HS-27A (cell line): Measurements from ENCODE around the gene BRINP3.

Experiments
- DNase-seq: peaks from one replicate; pipeline ENCODE4 v3.0.0-alpha.2; 2012; ENCODE audit warnings: low read depth, missing footprints

Gene BRINP3

DNA sequence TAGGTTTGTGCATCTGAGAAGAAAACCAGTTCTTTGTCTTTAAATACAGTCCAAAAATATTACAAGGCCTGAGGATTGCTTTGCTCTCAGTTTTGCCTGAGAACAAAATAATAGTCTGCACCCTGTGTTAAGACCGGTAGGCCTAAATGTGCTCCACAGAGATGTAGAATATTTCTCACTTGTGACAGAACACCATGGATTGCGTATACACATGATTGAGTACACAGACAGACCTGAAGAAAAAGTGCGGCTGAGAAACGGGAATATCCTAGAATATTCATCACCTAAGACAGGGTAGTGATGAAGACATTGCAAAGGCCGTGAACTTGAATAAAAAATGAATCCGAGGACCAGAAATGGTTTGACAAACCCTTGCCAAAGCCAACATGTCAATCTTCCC lies 155.4 kb downstream of the BRINP3 start:
- DNase-seq: no peak

DNA sequence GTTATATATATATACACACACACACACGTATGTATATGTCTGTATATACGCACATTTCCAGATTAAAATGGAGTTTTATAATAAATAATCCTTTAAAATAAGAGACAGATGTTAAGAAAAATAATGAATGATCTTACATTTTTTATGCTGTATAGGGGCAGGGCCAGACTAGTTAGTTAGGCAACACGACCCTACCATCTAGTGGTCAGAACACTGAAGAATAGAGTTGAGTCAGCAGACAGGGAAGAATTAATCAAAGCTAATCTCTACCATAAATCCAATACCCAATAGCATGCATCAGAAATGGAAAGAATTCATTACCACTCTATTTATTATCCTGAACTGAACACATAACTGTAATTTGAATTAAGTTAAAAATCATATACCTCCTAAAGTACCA lies 156.7 kb downstream of the BRINP3 start:
- no peak for DNase-seq

DNA sequence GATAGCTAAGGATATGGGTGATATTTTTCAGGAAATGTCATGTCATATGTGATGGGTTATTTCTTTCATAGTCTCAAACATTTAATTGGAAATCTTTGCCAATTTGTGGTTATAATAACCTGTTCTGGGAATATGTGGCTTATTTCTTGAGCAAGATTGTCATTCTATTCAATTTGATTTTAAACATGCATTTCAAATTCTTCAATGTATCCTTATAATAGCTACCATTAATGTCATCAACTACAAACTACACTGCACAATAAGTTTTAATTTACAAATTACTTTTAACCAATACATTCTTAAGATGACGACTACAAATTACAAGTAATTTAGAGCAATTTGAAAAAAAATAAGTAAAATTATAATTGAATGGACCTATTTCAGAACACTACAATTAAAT lies 164.9 kb downstream of the BRINP3 start:
- DNase-seq: no peak

DNA sequence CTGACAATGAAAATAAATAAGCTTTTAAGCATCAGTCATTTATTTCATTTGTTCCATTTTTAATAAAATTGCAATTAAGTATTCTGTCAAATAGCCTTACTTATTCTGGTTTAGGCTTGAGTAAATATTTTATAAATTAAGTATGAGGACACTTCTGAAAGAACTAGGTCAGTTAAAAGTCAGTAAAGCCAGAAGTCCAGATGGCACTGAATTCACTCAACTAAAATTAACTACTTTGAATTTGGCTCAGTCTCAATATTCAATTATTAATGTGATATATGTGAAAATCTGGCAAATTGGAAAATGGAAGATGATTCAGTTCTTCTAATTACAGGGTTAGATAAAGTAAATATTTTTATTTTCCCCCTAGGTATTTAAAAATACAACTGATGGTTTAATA lies 174.2 kb downstream of the BRINP3 start:
- DNase-seq: no peak

DNA sequence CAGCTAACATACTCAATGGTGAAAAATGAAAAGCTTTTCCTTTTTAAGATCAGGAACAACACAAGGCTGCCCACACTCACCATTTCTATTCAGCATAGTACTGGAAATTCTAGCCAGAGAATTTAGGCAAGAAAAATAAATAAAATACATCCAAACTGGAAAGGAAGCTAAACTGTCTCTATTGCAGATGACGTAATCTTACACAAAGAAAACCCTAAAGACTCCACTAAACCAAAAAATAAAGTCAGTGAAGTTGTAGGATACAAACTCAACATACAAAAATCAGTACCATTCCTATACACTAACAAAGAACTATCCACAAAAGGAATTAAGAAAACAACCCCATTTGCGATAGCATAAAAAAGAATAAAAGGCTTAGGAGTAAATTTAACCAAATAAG lies 181.2 kb downstream of the BRINP3 start:
- no peak for DNase-seq

DNA sequence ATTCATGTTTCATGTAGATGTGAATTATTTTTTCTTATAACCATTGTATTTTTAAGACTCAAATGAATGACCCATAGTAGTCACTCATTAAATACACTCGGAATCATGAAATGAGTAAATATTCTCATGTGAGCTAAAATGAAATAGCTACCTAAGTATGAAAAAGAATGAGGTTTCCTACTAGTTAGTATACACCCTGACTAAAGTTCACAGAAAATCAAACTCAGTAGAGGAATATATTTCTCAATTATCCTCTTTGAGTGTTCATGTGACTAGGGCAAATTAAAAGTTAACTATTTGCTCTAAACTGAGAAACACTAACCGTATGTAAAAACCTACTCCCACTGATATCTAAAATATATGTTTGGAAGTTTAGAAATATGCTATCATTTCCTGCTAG lies 187.8 kb downstream of the BRINP3 start:
- no peak for DNase-seq

DNA sequence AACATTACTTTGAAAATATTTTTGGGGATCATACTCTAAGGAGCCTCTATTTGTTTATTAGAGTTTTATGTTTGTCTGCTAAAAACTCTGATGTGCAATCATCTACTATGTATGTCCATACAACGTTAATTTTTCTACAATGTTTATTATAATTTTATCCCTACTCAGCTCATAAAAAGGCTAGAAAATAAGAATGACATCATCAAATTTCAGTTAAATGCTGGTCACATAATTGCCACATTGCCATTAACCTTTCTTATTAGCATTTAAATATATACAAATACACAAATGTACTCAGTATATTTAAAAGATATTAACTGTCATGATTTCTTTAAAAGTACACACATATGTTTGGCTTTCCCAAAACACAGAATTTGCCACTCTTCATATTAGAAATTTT lies 191.6 kb downstream of the BRINP3 start:
- no peak for DNase-seq

DNA sequence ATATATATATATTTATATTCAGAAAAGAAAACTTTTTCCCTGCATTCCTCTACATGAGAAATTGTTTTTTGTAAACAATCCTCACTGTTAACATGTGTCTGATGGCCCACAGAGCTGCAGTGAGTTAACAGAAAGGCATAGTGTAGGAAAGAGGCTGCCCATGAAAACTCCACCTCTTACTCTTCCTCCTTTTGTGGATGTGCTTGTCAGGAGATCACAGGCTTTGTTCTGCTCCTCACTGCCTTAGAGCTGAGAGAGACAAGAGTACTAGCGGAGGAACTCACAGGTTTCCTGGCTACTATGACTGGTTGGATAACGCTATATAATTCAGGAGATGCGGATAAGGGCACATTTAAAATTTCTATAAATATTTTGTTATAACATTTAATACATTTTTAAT lies 200.6 kb downstream of the BRINP3 start:
- DNase-seq: no peak

DNA sequence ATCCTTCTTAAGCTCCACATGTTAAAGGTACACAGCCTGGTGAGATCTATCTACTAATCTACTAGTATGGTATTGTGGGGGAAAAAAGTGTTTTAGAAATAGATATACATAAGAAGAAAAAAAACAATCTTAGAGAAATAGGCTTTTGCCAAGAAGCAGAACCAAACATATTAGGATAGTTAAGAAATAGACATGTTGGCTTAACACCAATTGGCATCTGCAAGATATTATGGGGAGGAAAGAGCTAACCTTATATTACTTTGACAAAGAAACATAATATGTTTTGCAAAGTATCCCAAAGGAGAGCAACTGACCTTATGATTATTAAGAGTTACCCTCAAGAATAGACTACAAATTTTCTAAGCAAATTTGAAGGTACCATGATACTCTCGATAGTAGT lies 202.9 kb downstream of the BRINP3 start:
- no peak for DNase-seq

DNA sequence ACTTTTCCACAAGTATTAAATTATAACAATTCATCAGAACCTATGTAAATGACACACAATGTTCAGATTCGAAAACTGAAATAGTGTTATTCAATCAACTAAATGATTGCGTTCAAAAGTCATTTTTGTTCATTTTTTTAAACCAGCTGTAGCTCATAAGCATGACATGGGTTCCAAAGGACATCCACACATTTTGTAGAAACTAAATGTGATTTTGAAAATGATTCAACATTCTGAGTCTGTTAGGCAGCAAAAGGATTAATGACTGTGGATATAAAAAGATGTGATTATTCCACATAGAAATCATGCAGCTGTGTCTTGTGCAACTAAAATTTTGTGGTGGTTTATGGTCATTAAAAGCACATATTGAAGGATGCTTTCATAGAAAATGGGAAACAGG lies 204.5 kb downstream of the BRINP3 start:
- DNase-seq: no peak

DNA sequence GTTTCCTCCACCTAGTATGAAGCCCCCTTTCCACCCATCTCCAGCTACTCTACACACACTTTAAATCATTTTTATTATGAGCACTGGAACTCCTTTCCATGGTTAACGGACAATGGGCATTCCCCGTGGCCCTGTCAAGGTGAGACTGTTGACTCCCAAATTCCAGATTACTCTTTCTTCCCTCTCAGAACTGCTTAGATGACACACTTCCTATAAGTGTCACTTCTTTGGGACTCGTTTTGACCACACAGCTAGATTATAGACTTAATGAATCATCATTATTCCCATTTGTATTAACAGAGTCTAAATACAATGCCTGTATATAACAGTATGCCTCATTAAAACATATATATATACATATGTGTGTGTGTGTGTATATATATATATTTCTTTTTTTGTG lies 215.1 kb downstream of the BRINP3 start:
- DNase-seq: no peak

DNA sequence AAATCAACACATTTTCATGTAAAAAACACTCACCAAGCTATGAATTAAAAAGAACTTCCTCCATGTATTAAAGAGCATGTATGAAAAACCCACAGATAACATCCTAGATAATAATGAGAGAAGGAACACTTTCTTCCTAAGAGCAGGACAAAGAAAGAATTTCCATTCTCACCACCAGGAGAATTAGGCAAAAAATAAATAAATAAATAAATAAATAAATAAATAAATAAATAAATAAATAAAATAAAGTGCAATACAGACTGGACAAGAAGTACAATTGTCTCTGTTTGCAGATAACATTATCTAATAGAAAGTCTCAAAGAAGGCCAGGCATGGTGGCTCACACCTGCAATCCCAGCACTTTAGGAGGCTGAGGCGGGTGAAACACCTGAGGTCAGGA lies 218.2 kb downstream of the BRINP3 start:
- DNase-seq: no peak

DNA sequence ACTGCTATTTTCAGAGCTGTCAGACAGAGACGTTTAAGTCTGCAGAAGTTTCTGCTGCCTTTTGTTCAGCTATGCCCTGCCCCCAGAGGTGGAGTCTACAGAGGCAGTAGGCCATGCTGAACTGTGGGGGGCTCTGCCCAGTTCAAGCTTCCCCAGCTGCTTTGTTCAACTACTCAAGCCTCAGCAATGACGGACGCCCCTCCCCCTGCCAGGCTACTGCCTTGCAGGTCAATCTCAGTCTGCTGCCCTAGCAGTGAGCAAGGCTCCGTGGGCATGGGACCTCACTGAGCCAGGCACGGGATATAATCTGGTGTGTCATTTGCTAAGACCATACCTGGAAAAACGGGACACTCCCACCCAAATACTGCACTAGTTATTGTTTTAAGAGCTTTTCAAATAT lies 219.7 kb downstream of the BRINP3 start:
- DNase-seq: no peak

DNA sequence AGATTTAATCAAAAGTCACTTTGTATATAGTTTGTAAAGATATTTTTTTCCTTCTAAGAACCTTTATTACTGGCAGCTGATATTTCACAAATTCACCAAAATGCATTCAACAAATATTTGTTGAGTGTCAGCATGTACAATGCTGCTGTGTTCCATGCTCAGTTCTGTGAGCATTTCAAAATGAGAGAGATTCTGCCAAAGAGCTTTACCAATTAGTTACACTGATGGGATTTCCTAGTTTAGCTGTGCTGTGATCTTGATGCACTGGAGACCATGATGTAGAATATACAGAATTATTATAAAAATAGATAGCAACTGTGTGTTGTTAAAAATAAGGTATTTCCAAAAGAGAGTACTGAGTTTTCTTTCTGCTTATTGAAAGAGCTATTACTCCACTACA lies 225.6 kb downstream of the BRINP3 start:
- no peak for DNase-seq

DNA sequence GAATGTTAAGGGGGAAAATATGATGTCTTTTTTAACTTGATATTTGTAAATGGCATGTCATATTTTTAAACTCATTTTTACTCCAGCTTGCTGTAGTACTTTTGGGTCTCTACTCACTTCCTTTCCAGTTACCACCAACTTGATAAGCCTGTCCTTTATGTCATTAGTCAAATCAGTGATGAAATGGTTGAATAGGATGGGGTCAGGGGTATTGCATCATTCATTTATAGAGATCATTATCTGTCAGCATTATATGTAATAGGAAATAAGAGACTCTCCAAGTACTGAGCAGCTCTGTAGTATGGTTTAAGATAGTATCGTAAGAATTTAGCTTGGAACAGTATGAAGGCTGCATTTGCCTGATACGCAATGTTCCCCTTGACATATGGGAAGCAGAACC lies 227.3 kb downstream of the BRINP3 start:
- no peak for DNase-seq

DNA sequence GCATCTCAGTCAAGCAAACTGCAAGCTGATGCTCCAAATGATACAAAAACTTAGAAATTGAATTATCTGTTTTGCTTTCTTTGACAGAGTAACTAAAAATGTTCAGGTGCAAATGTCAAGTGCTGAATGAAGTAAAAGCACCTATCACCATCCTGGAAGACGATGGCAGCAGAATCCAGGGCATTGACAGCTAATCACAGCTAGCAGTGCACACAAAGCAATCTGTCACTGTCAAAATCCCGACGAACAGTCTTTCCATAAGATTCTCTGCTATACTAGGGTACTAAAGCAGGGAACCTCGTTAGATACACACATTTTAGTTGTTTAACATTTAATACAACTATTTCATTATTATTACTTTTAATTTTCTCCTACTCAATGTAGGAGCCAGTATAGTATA lies 233.3 kb downstream of the BRINP3 start:
- DNase-seq: no peak

DNA sequence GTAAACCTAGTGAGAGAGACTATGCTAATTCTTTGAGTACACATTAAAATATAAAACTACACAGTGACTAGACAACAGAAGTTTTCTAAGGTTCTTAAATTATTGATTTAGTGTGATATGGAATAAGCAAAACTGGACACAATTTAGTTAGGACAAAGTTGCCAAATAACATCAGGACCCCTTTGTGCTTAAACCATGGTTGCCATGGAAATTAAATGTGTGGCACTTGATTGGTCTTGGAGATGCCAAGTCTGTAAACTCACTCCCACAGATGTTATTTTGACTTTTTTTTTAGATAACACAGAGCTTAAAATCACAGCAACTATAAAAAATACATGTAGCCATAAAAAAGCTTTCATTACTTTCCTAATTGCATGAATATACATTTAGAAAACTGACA lies 234.6 kb downstream of the BRINP3 start:
- no peak for DNase-seq

DNA sequence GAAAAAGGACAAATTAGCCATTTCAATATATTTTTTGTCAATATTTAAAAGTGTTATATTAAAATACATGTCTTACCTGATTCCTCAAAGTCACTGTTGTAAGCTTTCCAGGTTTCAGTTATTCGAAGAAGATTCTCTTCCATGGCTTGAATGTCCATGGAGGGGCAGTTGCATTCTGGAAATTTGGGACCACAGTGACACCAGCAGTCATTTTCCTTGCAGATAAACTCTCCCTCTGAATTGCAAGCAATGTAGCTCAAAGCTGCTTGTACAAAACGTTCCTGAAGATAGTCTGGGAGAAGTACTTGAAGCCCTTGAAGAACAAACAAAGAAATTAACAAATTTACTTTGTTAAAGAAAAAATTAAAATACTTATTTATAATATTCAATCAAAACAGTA lies 251.7 kb downstream of the BRINP3 start:
- no peak for DNase-seq

DNA sequence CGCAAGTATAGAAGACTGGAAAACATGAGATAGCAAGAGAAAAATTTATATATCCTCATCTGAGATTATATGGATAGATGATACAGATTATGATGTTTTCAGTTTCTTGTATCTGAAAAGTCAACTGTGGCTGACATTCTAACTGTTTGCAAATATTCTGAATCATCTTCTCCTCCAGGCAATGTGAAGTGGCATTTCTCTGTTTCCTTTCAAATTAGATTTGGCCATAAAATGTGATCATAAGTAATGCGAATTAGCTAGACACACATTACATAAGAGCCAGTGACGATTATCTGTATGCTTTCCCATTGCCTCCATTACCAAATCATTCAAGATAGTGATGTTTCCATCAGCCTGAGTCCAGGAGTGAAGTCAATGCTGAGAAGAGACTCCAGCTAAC lies 265.2 kb downstream of the BRINP3 start:
- no peak for DNase-seq

DNA sequence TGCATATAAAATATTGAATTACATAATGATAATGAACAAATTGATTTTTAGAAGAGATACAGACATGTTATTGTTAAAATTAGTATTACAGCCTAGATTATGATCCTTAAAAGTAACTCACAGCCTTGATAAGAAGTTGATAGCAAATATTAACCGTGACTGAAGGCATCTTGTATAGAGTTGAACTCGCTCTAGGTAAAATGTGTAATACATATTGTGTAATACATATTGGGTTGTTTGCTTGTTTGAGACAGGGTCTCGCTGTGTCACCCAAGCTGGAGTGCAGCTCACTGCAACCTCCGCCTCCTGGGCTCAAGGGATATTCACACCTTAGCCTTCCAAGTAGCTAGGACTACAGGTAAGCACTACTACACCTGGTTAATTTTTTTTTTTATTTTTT lies 269.9 kb downstream of the BRINP3 start:
- no peak for DNase-seq

DNA sequence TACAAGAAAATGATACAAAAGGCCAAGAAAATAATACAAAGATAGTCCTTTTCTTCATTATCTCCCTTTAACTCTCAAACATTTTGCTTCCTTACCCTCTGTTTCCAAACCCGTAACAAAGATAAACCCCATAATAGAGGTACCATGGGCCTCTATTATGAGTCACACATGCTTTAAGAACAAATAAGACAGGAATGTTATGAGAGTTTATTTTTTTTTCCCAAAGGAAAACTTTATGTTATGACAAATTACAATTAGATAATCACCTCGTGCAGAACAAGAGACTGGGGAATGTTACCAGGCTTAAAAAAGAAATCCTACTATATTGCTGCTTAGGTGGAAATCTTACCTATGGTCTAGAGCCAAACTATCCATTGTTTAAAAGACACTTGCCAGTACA lies 272.0 kb downstream of the BRINP3 start:
- DNase-seq: peak; percentile 20

DNA sequence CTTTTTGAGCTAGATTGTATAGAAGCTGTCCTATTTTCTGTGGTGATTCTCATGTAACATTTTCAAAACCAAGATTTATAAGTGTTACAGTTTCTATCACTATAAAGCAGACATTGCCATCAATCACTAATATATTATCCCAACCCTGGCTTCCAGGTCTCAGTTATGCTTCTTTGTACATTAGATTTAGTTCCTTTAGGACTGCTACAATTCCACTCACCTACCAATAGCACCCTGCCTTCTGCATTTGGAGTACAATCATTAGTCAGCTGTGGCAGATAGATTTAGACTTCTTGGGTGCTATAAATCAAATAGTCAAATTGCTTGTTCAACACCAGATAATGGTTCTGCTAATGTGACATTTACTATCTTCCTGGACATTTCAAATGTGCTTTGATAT lies 281.6 kb downstream of the BRINP3 start:
- no peak for DNase-seq

DNA sequence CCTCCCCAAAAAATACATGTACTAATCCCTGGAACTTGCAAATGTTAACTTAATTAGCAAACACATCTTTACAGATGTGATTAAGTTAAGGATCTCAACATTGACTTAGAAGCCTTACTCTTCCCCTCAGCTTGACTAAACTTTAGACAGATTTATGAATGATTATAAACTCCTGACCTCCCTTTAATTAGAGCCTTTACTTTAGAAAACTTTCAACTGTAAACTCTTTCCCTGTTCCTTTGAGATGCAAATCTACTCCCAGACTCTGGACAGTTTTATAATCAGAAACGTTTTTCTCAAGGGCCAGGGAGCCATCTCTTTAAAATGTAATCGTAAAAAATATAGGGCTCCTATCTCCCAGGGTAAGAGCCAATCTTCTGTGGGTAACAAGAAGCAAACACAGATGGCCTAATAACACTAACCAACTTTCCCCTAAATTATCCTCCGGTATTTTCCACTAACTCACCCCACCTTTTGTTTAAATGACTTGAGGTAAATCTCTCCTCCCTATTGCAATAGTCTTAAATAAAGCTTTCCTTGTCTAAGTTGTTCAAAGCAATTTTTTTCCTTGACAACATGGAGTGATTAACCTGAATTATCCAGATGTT lies 284.1 kb downstream of the BRINP3 start:
- DNase-seq: no peak

DNA sequence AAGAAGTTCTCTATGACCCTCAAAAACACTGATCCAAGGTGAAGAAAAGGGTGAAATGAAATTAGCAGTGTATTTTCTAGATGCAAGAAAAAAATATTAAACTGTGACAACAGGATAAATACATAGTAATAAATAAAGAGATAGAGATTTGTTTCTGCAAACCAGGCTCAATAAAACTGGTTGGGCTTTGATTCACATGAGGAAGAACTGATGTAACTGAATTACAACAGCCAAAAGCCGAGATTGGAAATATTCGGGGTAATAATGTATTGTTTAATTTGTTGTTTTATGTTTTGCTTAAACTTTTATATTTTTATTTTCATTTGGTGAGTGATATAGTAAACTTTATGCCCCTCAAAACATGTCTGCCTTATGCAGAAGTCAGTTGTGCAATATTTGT lies 285.0 kb downstream of the BRINP3 start:
- DNase-seq: no peak

DNA sequence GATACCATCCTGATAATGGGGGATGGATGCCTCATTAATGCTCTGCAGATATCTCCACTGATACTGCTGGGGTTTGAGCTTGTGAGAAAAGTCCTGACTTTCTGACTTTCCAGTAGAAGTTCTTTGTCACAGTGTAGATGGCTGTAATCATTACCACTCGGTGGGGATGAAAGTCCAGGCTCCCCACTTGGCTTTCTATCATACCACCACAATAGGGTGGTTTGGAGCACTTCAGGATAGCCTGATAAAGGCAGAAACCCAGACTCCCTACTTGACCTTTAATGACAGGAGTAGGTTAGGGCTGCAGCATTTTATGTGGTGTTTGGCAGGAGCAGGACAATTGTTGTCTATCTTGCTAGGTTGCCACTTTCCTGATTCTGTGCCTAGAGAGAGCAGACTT lies 294.1 kb downstream of the BRINP3 start:
- DNase-seq: no peak
